Measurements from ENCODE around the gene TRERF1. TPM values are rescaled to one million over a fixed set of nuclear protein-coding genes. Genes with fewer than 3 reads are reported as not detected.
"Not testable (repeated sequence)": the region's sequence is repeated elsewhere in the genome, so short reads cannot be mapped to it uniquely, and the experiment has no call there.

TRERF1 gene
- total RNA-seq, 1 experiment from 2014 or later = 22.3 TPM

GRCh38 chr6:42217519-42218367 is 234.0 kb downstream of the TRERF1 start, which contains the start of gene MRPS10 (continued):
- no peak for TF ChIP-seq E2F4 (CRISPR knock-in tag; IDR thresholded peaks at IDR 0.05; ENCODE audit: borderline replicate concordance, low read depth)
- no peak for TF ChIP-seq CREB1 (CRISPR knock-in tag; IDR thresholded peaks at IDR 0.05)
- TF ChIP-seq E2F5 (CRISPR knock-in tag; IDR thresholded peaks at IDR 0.05) = no peak
- TF ChIP-seq MXD4 (CRISPR knock-in tag; IDR thresholded peaks at IDR 0.05; ENCODE audit: borderline replicate concordance) = no peak
- no peak for TF ChIP-seq JAZF1 (CRISPR knock-in tag; IDR thresholded peaks at IDR 0.05)
- no peak for TF ChIP-seq ZNF671 (CRISPR knock-in tag; IDR thresholded peaks at IDR 0.05)
- peak; percentile 77; the same call in 1 of the 2 replicates for TF ChIP-seq GTF2I (CRISPR knock-in tag; conservative IDR thresholded peaks at IDR 0.05)
- no peak for TF ChIP-seq RORB (CRISPR knock-in tag; IDR thresholded peaks at IDR 0.05)
- TF ChIP-seq STAT6 (CRISPR knock-in tag; conservative IDR thresholded peaks at IDR 0.05; ENCODE audit: low read depth) = no peak
- no peak for TF ChIP-seq PREB (CRISPR knock-in tag; IDR thresholded peaks at IDR 0.05; ENCODE audit: borderline replicate concordance)
- no peak for TF ChIP-seq EMX1 (CRISPR knock-in tag; IDR thresholded peaks at IDR 0.05)
- peak; percentile 73 for TF ChIP-seq CREM (CRISPR knock-in tag; IDR thresholded peaks at IDR 0.05)
- no peak for TF ChIP-seq ZNF416 (CRISPR knock-in tag; IDR thresholded peaks at IDR 0.05)
- no peak for TF ChIP-seq MLX (CRISPR knock-in tag; IDR thresholded peaks at IDR 0.05)
- no peak for TF ChIP-seq USF2 (CRISPR knock-in tag; IDR thresholded peaks at IDR 0.05)
- TF ChIP-seq GABPB1 (CRISPR knock-in tag; IDR thresholded peaks at IDR 0.05) = peak; percentile 93

- Mint-ChIP-seq H3K36me3 (peaks cover 13% of the 10 kb centered on the region), H3K9me3 (no peaks in the 10 kb centered on the region), H3K4me1 (peaks cover 14% of the 10 kb centered on the region), H3K27me3 (ENCODE audit: low read depth) (no peaks in the 10 kb centered on the region), H3K4me3 (peak overlapping the region; percentile 100), H3K27ac (peak overlapping the region; percentile 100)
- ATAC-seq (no peak), DNase-seq (ENCODE audit: low spot score) (no peak)
- POLR2A ChIA-PET = no interaction called here
- CTCF ChIA-PET = interaction anchor here (0.8 to 4.8 kb wide), 7 partner anchors 48 to 331 kb away, joined by 3 to 22 read pairs (median 5); partner anchors contain the start of genes BYSL and MED20
- no peak for TF ChIP-seq KAT7 (CRISPR knock-in tag; IDR thresholded peaks at IDR 0.05; ENCODE audit: borderline replicate concordance)
Measured at GRCh38 chr6:42217157-42217518, 234.6 kb downstream of the TRERF1 start.

GRCh38 chr6:42216495-42216894 is 235.2 kb downstream of the TRERF1 start:
- POLR2A ChIA-PET; ATAC-seq; H3K27me3 Mint-ChIP-seq (ENCODE audit: low read depth); H3K9me3 Mint-ChIP-seq; DNase-seq (ENCODE audit: low spot score): not testable (repeated sequence)
- Mint-ChIP-seq H3K4me3 (peak overlapping the region; percentile 100), H3K36me3 (peaks cover 13% of the 10 kb centered on the region), H3K27ac (peak overlapping the region; percentile 78), H3K4me1 (peaks cover 14% of the 10 kb centered on the region)
- CTCF ChIA-PET = interaction anchor here (0.7 to 4.8 kb wide), 6 partner anchors 48 to 331 kb away, joined by 3 to 22 read pairs (median 8); partner anchors contain the start of genes BYSL and MED20

Data from WTC11 (cell line).